IMR-90 (cell line): ENCODE data around the gene STAT4. TPM values are rescaled to one million over a fixed set of nuclear protein-coding genes. Genes with fewer than 3 reads are reported as not detected.

Experiments
- ATAC-seq: fragments of 200-7000 bp; cut with Tn5 transposase; 2 replicates; pipeline ENCODE4 v1.9.1; 2020; ENCODE audit warnings: low read depth, mild to moderate bottlenecking, moderate library complexity
- BruUV-seq: library from RNA; stranded (reverse); fragments of 400-500 nt; replicated peaks from 2 replicates; lab custom pipeline; 2021; lab: Mats Ljungman, UMichigan
- CTCF ChIA-PET: fragments of 300-600 bp; formaldehyde crosslinking; extraction: SDS; loops from one replicate; lab custom pipeline; 2021; ENCODE audit warnings: antibody characterized with exemption; lab: Yijun Ruan, JAX
- POLR2A ChIA-PET: fragments of 300-600 bp; sonication (Branson Sonifier 250); formaldehyde crosslinking; loops from one replicate; lab custom pipeline; 2022; ENCODE audit warnings: antibody characterized with exemption; ENCODE audit not compliant: unreplicated experiment; lab: Charles Lee
- DNase-seq: peaks from one replicate; pipeline ENCODE4 v3.0.0; 2013
- H2AFZ ChIP-seq: replicated peaks from 2 replicates; pipeline ENCODE3; 2013; ENCODE audit warnings: low read length, mild to moderate bottlenecking; ENCODE audit not compliant: poor library complexity
- H2AK5ac ChIP-seq: 2 replicates; pipeline ENCODE4 v1.6.1; 2013; ENCODE audit warnings: low read depth, low read length, inconsistent platforms
- H2AK9ac ChIP-seq: replicated peaks from 2 replicates; pipeline ENCODE3; 2013; ENCODE audit warnings: mild to moderate bottlenecking, low read depth, low read length, moderate library complexity; ENCODE audit not compliant: poor library complexity
- H2BK120ac ChIP-seq: 2 replicates; pipeline ENCODE4 v1.6.1; 2013; ENCODE audit warnings: low read depth, low read length, inconsistent platforms
- H2BK15ac ChIP-seq: 3 replicates; pipeline ENCODE4 v1.6.1; 2013; ENCODE audit warnings: low read depth, low read length, inconsistent platforms
- H2BK20ac ChIP-seq: 2 replicates; pipeline ENCODE4 v1.6.1; 2013; ENCODE audit warnings: low read depth, mild to moderate bottlenecking, inconsistent platforms, low read length, moderate library complexity
- H2BK5ac ChIP-seq: 2 replicates; pipeline ENCODE4 v1.6.1; 2013; ENCODE audit warnings: mild to moderate bottlenecking, low read depth, low read length, inconsistent platforms; ENCODE audit not compliant: poor library complexity, severe bottlenecking
- H3K14ac ChIP-seq: replicated peaks from 2 replicates; pipeline ENCODE4 v1.6.1; 2013; ENCODE audit warnings: low read depth, low read length, inconsistent platforms
- H3K18ac ChIP-seq: 2 replicates; pipeline ENCODE4 v1.6.1; 2013; ENCODE audit warnings: low read depth, low read length, control low read depth
- H3K23ac ChIP-seq: 2 replicates; pipeline ENCODE4 v1.6.1; 2013; ENCODE audit warnings: low read depth, low read length, inconsistent platforms
- H3K27ac ChIP-seq: 2 replicates; pipeline ENCODE4 v1.5.1; 2013; ENCODE audit warnings: mild to moderate bottlenecking, control low read depth, low read length; ENCODE audit not compliant: insufficient read depth
- H3K27me3 ChIP-seq: 2 replicates; pipeline ENCODE4 v1.6.1; 2013; ENCODE audit warnings: low read length; ENCODE audit not compliant: control insufficient read depth, insufficient read depth
- H3K36me3 ChIP-seq: 2 replicates; pipeline ENCODE4 v1.6.1; 2013; ENCODE audit warnings: low read length, mixed read lengths; ENCODE audit not compliant: control insufficient read depth, insufficient read depth
- H3K4ac ChIP-seq: 2 replicates; pipeline ENCODE4 v1.6.1; 2013; ENCODE audit warnings: low read depth, low read length, inconsistent platforms
- H3K4me1 ChIP-seq: 2 replicates; pipeline ENCODE4 v1.6.1; 2013; ENCODE audit warnings: low read length, mixed read lengths; ENCODE audit not compliant: control insufficient read depth, insufficient read depth
- H3K4me2 ChIP-seq: 2 replicates; pipeline ENCODE4 v1.6.1; 2013; ENCODE audit warnings: low read depth, mild to moderate bottlenecking, control low read depth, low read length, moderate library complexity
- H3K4me3 ChIP-seq: 2 replicates; pipeline ENCODE4 v1.5.1; 2013; ENCODE audit warnings: low read depth, mild to moderate bottlenecking, control low read depth, low read length, moderate library complexity; ENCODE audit not compliant: insufficient read depth
- H3K56ac ChIP-seq: 2 replicates; pipeline ENCODE4 v1.6.1; 2013; ENCODE audit warnings: low read length, inconsistent platforms; ENCODE audit not compliant: insufficient read depth; ENCODE audit errors: extremely low read depth
- H3K79me1 ChIP-seq, 2 experiments: 2 replicates each; pipeline ENCODE4 v1.6.1; 2013; ENCODE audit warnings: low read length in 2 of 2, inconsistent platforms in 1 of 2, low read depth in 1 of 2
- H3K9ac ChIP-seq: 2 replicates; pipeline ENCODE4 v1.6.1; 2013; ENCODE audit warnings: low read depth, low read length, control low read depth
- H3K9me1 ChIP-seq: 2 replicates; pipeline ENCODE4 v1.6.1; 2013; ENCODE audit warnings: low read length, inconsistent platforms; ENCODE audit not compliant: insufficient read depth
- H3K9me3 ChIP-seq: 2 replicates; pipeline ENCODE4 v1.6.1; 2013; ENCODE audit warnings: low read length; ENCODE audit not compliant: control insufficient read depth, insufficient read depth
- H4K20me1 ChIP-seq: 2 replicates; pipeline ENCODE4 v1.6.1; 2013; ENCODE audit warnings: low read length, inconsistent platforms; ENCODE audit not compliant: insufficient read depth
- H4K5ac ChIP-seq: 2 replicates; pipeline ENCODE4 v1.6.1; 2013; ENCODE audit warnings: mild to moderate bottlenecking, low read depth, low read length, control low read depth
- H4K8ac ChIP-seq, 2 experiments: 2 replicates each; pipeline ENCODE4 v1.6.1; 2013; ENCODE audit warnings: low read depth in 2 of 2, low read length in 2 of 2, control low read depth in 1 of 2, inconsistent platforms in 1 of 2
- H4K91ac ChIP-seq: 2 replicates; pipeline ENCODE4 v1.6.1; 2013; ENCODE audit warnings: low read depth, low read length, inconsistent platforms; ENCODE audit not compliant: insufficient read depth
- BHLHE40 ChIP-seq: fragments of 150-350 bp; IDR thresholded peaks from 2 replicates; pipeline ENCODE4 v1.6.1; 2016; ENCODE audit warnings: mild to moderate bottlenecking, low read depth, low read length
- CEBPB ChIP-seq: IDR thresholded peaks from 2 replicates; pipeline ENCODE4 v1.6.1; 2012; ENCODE audit warnings: low read depth, low read length, improper control_type of control experiment
- FOS ChIP-seq: fragments of 150-350 bp; IDR thresholded peaks from 2 replicates; pipeline ENCODE4 v1.6.1; 2016; ENCODE audit warnings: low read depth, low read length
- MAFK ChIP-seq: IDR thresholded peaks from 2 replicates; pipeline ENCODE4 v1.6.1; 2012; ENCODE audit warnings: low read depth, low read length, improper control_type of control experiment
- MAZ ChIP-seq: IDR thresholded peaks from 2 replicates; pipeline ENCODE4 v1.6.1; 2012; ENCODE audit warnings: low read depth, mild to moderate bottlenecking, low read length, improper control_type of control experiment, moderate library complexity, borderline replicate concordance
- MXI1 ChIP-seq: IDR thresholded peaks from 2 replicates; pipeline ENCODE4 v1.6.1; 2012; ENCODE audit warnings: low read depth, mild to moderate bottlenecking, low read length, moderate library complexity, borderline replicate concordance
- NFE2L2 ChIP-seq: fragments of 150-350 bp; IDR thresholded peaks from 2 replicates; pipeline ENCODE4 v1.6.1; 2016; ENCODE audit warnings: low read depth, mild to moderate bottlenecking, low read length
- RAD21 ChIP-seq: IDR thresholded peaks from 2 replicates; pipeline ENCODE4 v1.6.1; 2012; ENCODE audit warnings: low read length, improper control_type of control experiment
- RCOR1 ChIP-seq: IDR thresholded peaks from 2 replicates; pipeline ENCODE4 v1.6.1; 2012; ENCODE audit warnings: mild to moderate bottlenecking, low read length, improper control_type of control experiment; ENCODE audit not compliant: insufficient replicate concordance
- RFX5 ChIP-seq: IDR thresholded peaks from 2 replicates; pipeline ENCODE4 v1.8.0; 2012; ENCODE audit warnings: low read depth, mild to moderate bottlenecking, low read length, moderate library complexity
- SMC3 ChIP-seq: fragments of 150-350 bp; IDR thresholded peaks from 2 replicates; pipeline ENCODE4 v1.6.1; 2016; ENCODE audit warnings: low read depth, mild to moderate bottlenecking, antibody characterized with exemption, low read length, moderate library complexity
- WGBS, 2 experiments: methylation state at CpG; one replicate each; pipeline versions ENCODE4 v1.1.5 to v1.1.7; 2013; ENCODE audit warnings: missing lambda C conversion rate in 2 of 2; ENCODE audit not compliant: insufficient read length in 1 of 2; ENCODE audit errors: extremely low coverage in 2 of 2; 5-methylcytosine and 5-hydroxymethylcytosine counted together
- dilution Hi-C: fragments of 300-500 bp; cut with HindIII; formaldehyde crosslinking; loops from one replicate; pipeline ENCODE4 v1.14.3; 2018; ENCODE audit warnings: low sequenced_read_pairs; ENCODE audit not compliant: unreplicated experiment
- in situ Hi-C: fragments of 300-500 bp; cut with MboI; formaldehyde crosslinking; loops from 3 replicates; pipeline ENCODE4 v1.14.3; 2019; ENCODE audit warnings: low sequenced_read_pairs, inconsistent platforms, mixed read lengths
- intact Hi-C: fragments of 100-400 bp; cut with micrococcal nuclease; formaldehyde crosslinking; loops from 2 replicates; pipeline ENCODE4 v1.10.0; 2022
- polyA plus RNA-seq, 3 experiments: library from polyadenylated mRNA; depleted of rRNA; stranded (reverse); fragments of >200 nt; gene quantifications; 2 replicates each; pipeline ENCODE4 v1.2.3, GENCODE V29; 2012; ENCODE audit warnings: low replicate concordance in 1 of 3
- total RNA-seq: library from RNA; depleted of rRNA; stranded (reverse); fragments of >200 nt; gene quantifications from 2 replicates; pipeline ENCODE4 v1.2.3, GENCODE V29; 2012
- TF ChIP-seq, protein P1 (sequence below): conservative IDR thresholded peaks from 2 replicates; pipeline ENCODE4 v1.5.1; 2012; ENCODE audit warnings: mild to moderate bottlenecking, low read depth, low read length, improper control_type of control experiment
- TF ChIP-seq, protein P2 (sequence below): fragments of 150-350 bp; IDR thresholded peaks from 2 replicates; pipeline ENCODE4 v1.6.1; 2017; ENCODE audit warnings: mild to moderate bottlenecking, antibody characterized with exemption, low read length, low read depth

The STAT4 gene
- total and polyA plus RNA-seq, 2 of the 4 experiments (the other 2 are of a cell fraction): 0.36 to 0.48 TPM

DNA sequence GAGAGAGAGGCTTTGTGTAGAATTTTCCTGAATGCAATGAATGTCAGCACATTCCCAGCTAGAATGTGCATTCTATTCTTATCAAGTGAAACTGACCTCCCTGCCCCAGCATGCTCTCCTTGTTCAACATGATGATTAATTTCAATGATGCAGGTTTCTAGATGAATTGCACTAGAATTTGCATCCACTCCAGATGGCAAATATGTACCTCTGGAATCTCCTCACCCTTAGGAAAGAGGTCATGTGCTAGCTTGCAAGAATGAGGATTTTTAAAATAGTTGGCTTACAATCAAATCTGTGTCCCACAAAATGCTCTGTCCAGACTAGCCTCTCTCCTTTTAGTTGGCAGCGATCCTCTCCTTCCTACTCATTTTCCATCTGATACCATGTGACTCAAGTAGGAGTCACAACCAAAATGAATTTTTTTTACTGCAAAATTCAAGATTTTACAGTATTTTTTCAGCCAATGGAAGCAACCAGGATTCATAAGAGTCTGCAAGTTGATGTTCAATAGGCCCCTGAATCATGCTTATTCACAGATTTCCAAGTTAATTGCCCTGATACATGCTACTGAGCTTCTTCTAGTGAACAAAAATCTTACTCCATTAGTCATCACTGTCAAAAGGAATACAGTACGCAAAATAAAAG, 21.0 kb upstream of the STAT4 start:
- Histone ChIP-seq H2AK5ac (no peak overlapping the region), H3K9me1 (peaks cover 6% of the 10 kb centered on the region), H4K5ac (no peak overlapping the region; the same call in 1 of the 2 replicates), H2AFZ (no peak overlapping the region), H3K4me2 (peak overlapping the region; percentile 61; the same call in 1 of the 2 replicates), H4K20me1 (no peaks in the 10 kb centered on the region), H4K91ac (peak overlapping the region; percentile 72; the same call in 1 of the 2 replicates), H3K79me1 (no peaks in the 10 kb centered on the region; a peak in 1 of 4 replicates), H3K23ac (peak overlapping the region; percentile 36; the same call in 1 of the 2 replicates), H3K56ac (peak overlapping the region; percentile 70; the same call in 1 of the 2 replicates), H3K36me3 (no peaks in the 10 kb centered on the region), H3K27me3 (no peaks in the 10 kb centered on the region), H2AK9ac (no peak overlapping the region), H2BK15ac (0 out of 3 replicates have a peak overlapping the region, but pooled peaks have one; percentile 33), H2BK120ac (peak overlapping the region; percentile 94), H3K18ac (no peak overlapping the region; the same call in 1 of the 2 replicates), H2BK5ac (peak overlapping the region; percentile 82), H3K9ac (no peak overlapping the region), H3K9me3 (no peaks in the 10 kb centered on the region), H3K4me3 (no peak overlapping the region), H3K14ac (peak overlapping the region; percentile 41), H4K8ac (peak overlapping the region; percentile 64 to 84; a peak in 2 of 4 replicates), H3K4ac (peak overlapping the region; percentile 88; the same call in 1 of the 2 replicates), H2BK20ac (peak overlapping the region; percentile 84), H3K4me1 (peaks cover 23% of the 10 kb centered on the region), H3K27ac (peak overlapping the region; percentile 57; the same call in 1 of the 2 replicates)
- dilution Hi-C loops (no loop called here), in situ Hi-C loops (no loop called here), intact Hi-C loops (loop anchor here (1.0 kb wide), 1 partner anchor 30 kb away; no protein-coding TSS in a partner anchor)
- 0% methylated on average over 1 of the region's 2 CpGs; no CpG with 5 or more reads in 1 of the 2 experiments for whole genome bisulfite sequencing, 2 experiments
- ChIA-PET POLR2A (interaction anchor here (0.6 kb wide), 1 partner anchor 279 kb away, joined by 4 read pairs; no protein-coding TSS in a partner anchor), CTCF (interaction anchor here (0.6 to 1.7 kb wide), 7 partner anchors 14 to 335 kb away, joined by 3 to 6 read pairs (median 3); no protein-coding TSS in a partner anchor)
- ATAC-seq (peak; percentile 83), DNase-seq (peak; percentile 97)
- BruUV-seq: no TSS peak
- no peak for TF ChIP-seq MXI1
- no peak for TF ChIP-seq SMC3
- TF ChIP-seq RAD21: no peak
- TF ChIP-seq MAZ: no peak
- peak; percentile 7 for TF ChIP-seq RCOR1
- TF ChIP-seq BHLHE40: peak; percentile 30; the same call in 1 of the 2 replicates
- TF ChIP-seq MAFK: peak; percentile 18; the same call in 1 of the 2 replicates
- no peak for TF ChIP-seq CEBPB
- TF ChIP-seq FOS: peak; percentile 43
- TF ChIP-seq, protein P1, sequence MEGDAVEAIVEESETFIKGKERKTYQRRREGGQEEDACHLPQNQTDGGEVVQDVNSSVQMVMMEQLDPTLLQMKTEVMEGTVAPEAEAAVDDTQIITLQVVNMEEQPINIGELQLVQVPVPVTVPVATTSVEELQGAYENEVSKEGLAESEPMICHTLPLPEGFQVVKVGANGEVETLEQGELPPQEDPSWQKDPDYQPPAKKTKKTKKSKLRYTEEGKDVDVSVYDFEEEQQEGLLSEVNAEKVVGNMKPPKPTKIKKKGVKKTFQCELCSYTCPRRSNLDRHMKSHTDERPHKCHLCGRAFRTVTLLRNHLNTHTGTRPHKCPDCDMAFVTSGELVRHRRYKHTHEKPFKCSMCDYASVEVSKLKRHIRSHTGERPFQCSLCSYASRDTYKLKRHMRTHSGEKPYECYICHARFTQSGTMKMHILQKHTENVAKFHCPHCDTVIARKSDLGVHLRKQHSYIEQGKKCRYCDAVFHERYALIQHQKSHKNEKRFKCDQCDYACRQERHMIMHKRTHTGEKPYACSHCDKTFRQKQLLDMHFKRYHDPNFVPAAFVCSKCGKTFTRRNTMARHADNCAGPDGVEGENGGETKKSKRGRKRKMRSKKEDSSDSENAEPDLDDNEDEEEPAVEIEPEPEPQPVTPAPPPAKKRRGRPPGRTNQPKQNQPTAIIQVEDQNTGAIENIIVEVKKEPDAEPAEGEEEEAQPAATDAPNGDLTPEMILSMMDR: no peak
- TF ChIP-seq NFE2L2: peak; percentile 31; the same call in 1 of the 2 replicates
- TF ChIP-seq RFX5: no peak
- TF ChIP-seq, protein P2, sequence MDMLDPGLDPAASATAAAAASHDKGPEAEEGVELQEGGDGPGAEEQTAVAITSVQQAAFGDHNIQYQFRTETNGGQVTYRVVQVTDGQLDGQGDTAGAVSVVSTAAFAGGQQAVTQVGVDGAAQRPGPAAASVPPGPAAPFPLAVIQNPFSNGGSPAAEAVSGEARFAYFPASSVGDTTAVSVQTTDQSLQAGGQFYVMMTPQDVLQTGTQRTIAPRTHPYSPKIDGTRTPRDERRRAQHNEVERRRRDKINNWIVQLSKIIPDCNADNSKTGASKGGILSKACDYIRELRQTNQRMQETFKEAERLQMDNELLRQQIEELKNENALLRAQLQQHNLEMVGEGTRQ: peak; percentile 73
